NB4 (cell line): Measurements from ENCODE around the gene RUBCN.

Source experiments
- DNase-seq: peaks from one replicate; pipeline ENCODE4 v3.0.0; 2010; ENCODE audit warnings: low read depth
- H3K4me3 ChIP-seq: one replicate; pipeline ENCODE4 v1.5.1; 2011; ENCODE audit warnings: mild to moderate bottlenecking, low read depth, low read length, moderate library complexity
- CTCF ChIP-seq: IDR thresholded peaks from one replicate; pipeline ENCODE4 v1.5.1; 2012; ENCODE audit warnings: low read depth, low read length
- MAX ChIP-seq: IDR thresholded peaks from 2 replicates; pipeline ENCODE4 v1.6.1; 2011; ENCODE audit warnings: low read depth, low read length
- MYC ChIP-seq: IDR thresholded peaks from 2 replicates; pipeline ENCODE4 v1.6.1; 2011; ENCODE audit warnings: low read depth, low read length
- POLR2A ChIP-seq: IDR thresholded peaks from 2 replicates; pipeline ENCODE4 v1.6.1; 2011; ENCODE audit warnings: mild to moderate bottlenecking; ENCODE audit not compliant: insufficient read length; ENCODE audit errors: extremely low read depth

RUBCN gene

GRCh38 chr3:197756704-197757103 lies 20.0 kb upstream of the RUBCN start:
- TF ChIP-seq MAX: no peak
- no peak for TF ChIP-seq POLR2A
- no peak for TF ChIP-seq MYC
- no peak for TF ChIP-seq CTCF
- DNase-seq: no peak
- H3K4me3 ChIP-seq: no peak overlapping the region

GRCh38 chr3:197753263-197753662 lies 16.6 kb upstream of the RUBCN start:
- TF ChIP-seq CTCF (no peak), POLR2A (no peak), MAX (no peak), MYC (no peak)
- no peak overlapping the region for H3K4me3 ChIP-seq
- no peak for DNase-seq

GRCh38 chr3:197752107-197752506 lies 15.4 kb upstream of the RUBCN start:
- H3K4me3 ChIP-seq: no peak overlapping the region
- TF ChIP-seq POLR2A: no peak
- TF ChIP-seq MYC: no peak
- no peak for TF ChIP-seq CTCF
- no peak for TF ChIP-seq MAX
- DNase-seq: no peak

- no peak for TF ChIP-seq CTCF
- no peak for TF ChIP-seq MAX
- 0 out of 2 replicates have a peak, but pooled peaks have one; percentile 0 for TF ChIP-seq MYC
- peak; percentile 68 for DNase-seq
- peak overlapping the region; percentile 81 for H3K4me3 ChIP-seq
Measured at GRCh38 chr3:197750858-197751737, 14.4 kb upstream of the RUBCN start.

GRCh38 chr3:197750396-197750831 lies 13.7 kb upstream of the RUBCN start:
- TF ChIP-seq POLR2A (no peak), CTCF (no peak), MYC (no peak), MAX (no peak)
- peak overlapping the region; percentile 81 for H3K4me3 ChIP-seq
- peak; percentile 81 for DNase-seq
